Stomach (tissue), 9 donors: ENCODE results near the gene SLC4A2. TPM values are rescaled to one million over a fixed set of nuclear protein-coding genes. Genes with fewer than 3 reads are reported as not detected.

Experiments
- DNase-seq, 2 donors: peaks; one replicate each; pipeline versions ENCODE4 v3.0.0 to v3.0.0-alpha.2; 2013 to 2019
- H3K27ac ChIP-seq, 5 donors: fragments of 200-600 bp in 4 of 5; sonication (generic) in 4 of 5; one replicate each; pipeline ENCODE4 v1.5.1; 2013 to 2019; ENCODE audit warnings: mild to moderate bottlenecking in 1 of 5, moderate library complexity in 1 of 5
- H3K27me3 ChIP-seq, 3 donors: fragments of 200-600 bp; sonication (generic); one replicate each; pipeline ENCODE4 v1.5.1; 2017 to 2019; ENCODE audit warnings: mixed run types in 1 of 3
- H3K36me3 ChIP-seq, 4 donors: fragments of 200-600 bp; sonication (generic); 1 replicate in 3 of 4; 2 replicates in 1 of 4; pipeline ENCODE4 v1.5.1; 2016 to 2019
- H3K4me1 ChIP-seq, 4 donors: fragments of 200-600 bp; sonication (generic); one replicate each; pipeline ENCODE4 v1.5.1; 2016 to 2019
- H3K4me3 ChIP-seq, 4 donors: fragments of 200-600 bp; sonication (generic) in 3 of 4; one replicate each; pipeline ENCODE4 v1.5.1; 2016 to 2019; ENCODE audit warnings: mild to moderate bottlenecking in 1 of 4
- H3K9me3 ChIP-seq, 4 donors: fragments of 200-600 bp; sonication (generic); one replicate each; pipeline ENCODE4 v1.5.1; 2016 to 2019
- EP300 ChIP-seq: sonication (generic); formaldehyde crosslinking; IDR thresholded peaks from one replicate; pipeline ENCODE4 v1.6.1; 2017; ENCODE audit warnings: antibody characterized with exemption
- POLR2A ChIP-seq, 4 donors: fragments of 450-650 bp; IDR thresholded peaks; one replicate each; pipeline ENCODE4 v1.6.1; 2016; ENCODE audit warnings: antibody characterized with exemption in 4 of 4, control low read depth in 2 of 4, mild to moderate bottlenecking in 1 of 4, moderate library complexity in 1 of 4
- POLR2AphosphoS5 ChIP-seq, 3 donors: sonication (generic); formaldehyde crosslinking; IDR thresholded peaks; one replicate each; pipeline ENCODE4 v1.6.1; 2016; ENCODE audit warnings: antibody characterized with exemption in 3 of 3
- WGBS, 5 donors: extraction: QIAGEN DNeasy Blood & Tissue Kit in 3 of 5; methylation state at CpG; one replicate each; pipeline versions ENCODE4 v1.1.5 to v1.1.7; 2013 to 2018; 5-methylcytosine and 5-hydroxymethylcytosine counted together
- intact Hi-C: fragments of 100-400 bp; cut with DNase I; formaldehyde crosslinking; loops from one replicate; pipeline ENCODE4 v1.15.1; 2023; ENCODE audit warnings: low total_unique reads
- polyA plus RNA-seq, 3 donors: library from polyadenylated mRNA; stranded (reverse); fragments of 200-250 nt; gene quantifications; one replicate each; pipeline ENCODE4 v1.2.3, GENCODE V29; 2013
- total RNA-seq, 5 donors: library from RNA; depleted of rRNA; stranded (reverse); fragments of >200 nt; gene quantifications; one replicate each; pipeline versions ENCODE4 v1.1.0 to v1.2.3, GENCODE V29; 2014 to 2016
- TF ChIP-seq, protein P1 (sequence below), 7 experiments: fragments of 450-650 bp in 4 of 7; fragments of 200-600 bp in 3 of 7; sonication (generic) in 3 of 7; IDR thresholded peaks; one replicate each; pipeline ENCODE4 v1.5.1; 2016 to 2019; ENCODE audit warnings: antibody characterized with exemption in 7 of 7, control low read depth in 2 of 7, mild to moderate bottlenecking in 1 of 7
- donor health status: healthy with polysubstance abuse.
- donor health status: Bipolar disorder and iron deficiency.
- donor health status: healthy.

SLC4A2 gene
- total and polyA plus RNA-seq, 8 donors, result 65.9 to 296 (median 126) TPM

DNA sequence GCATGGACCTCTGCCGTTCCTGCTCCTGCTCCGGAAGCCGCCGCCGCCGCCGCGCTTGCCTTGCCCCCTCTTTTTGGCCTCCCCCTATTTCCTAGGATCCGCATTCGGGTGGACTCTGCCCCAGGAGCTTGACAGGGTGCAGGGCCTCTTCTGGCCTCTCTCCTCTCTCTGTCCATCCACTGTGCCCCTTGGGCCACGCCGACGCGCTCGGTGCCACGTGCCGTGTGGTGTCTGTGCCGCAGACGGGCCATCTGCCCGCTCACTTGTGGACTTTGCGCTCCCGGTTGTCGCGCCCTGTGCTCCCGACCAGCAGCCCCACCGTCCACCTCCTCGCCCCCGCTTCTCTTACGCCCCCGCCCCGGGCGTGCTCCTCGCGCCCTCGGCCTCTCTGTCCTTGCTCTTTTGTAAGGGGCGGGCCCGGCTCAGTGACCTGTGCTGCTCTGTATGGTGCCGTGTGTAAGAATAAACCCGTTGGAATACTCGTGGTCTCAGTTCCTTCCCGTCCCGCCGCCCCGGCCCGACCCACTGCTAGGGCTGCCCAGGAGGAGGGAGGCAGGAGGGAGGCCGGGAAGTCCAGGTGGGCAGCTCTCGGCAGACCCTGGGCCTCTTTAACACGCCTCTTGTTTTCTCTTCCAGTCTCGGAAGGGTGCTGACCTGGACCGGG, 63.9 kb downstream of the SLC4A2 start:
- no peak overlapping the region for H3K27ac ChIP-seq
- no peak for TF ChIP-seq POLR2A (IDR thresholded peaks at IDR 0.05)
- TF ChIP-seq, protein P1, sequence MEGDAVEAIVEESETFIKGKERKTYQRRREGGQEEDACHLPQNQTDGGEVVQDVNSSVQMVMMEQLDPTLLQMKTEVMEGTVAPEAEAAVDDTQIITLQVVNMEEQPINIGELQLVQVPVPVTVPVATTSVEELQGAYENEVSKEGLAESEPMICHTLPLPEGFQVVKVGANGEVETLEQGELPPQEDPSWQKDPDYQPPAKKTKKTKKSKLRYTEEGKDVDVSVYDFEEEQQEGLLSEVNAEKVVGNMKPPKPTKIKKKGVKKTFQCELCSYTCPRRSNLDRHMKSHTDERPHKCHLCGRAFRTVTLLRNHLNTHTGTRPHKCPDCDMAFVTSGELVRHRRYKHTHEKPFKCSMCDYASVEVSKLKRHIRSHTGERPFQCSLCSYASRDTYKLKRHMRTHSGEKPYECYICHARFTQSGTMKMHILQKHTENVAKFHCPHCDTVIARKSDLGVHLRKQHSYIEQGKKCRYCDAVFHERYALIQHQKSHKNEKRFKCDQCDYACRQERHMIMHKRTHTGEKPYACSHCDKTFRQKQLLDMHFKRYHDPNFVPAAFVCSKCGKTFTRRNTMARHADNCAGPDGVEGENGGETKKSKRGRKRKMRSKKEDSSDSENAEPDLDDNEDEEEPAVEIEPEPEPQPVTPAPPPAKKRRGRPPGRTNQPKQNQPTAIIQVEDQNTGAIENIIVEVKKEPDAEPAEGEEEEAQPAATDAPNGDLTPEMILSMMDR (IDR thresholded peaks at IDR 0.05), result no peak
- TF ChIP-seq POLR2AphosphoS5 (IDR thresholded peaks at IDR 0.05), result no peak
- no peak for TF ChIP-seq EP300
- intact Hi-C loops, result no loop called here
- no peak for DNase-seq
- H3K9me3 ChIP-seq, result no peaks in the 10 kb centered on the region
- peaks cover 47 to 90% (median 82%) of the 10 kb centered on the region in 4 donors for H3K36me3 ChIP-seq
- H3K4me3 ChIP-seq, result no peak overlapping the region
- WGBS, 5 donors, result 89 to 92% (median 91%) methylated on average over 43 to 50 of the region's 50 CpGs
- no peaks in the 10 kb centered on the region for H3K27me3 ChIP-seq
- H3K4me1 ChIP-seq, result peaks cover 14 to 32% (median 24%) of the 10 kb centered on the region in 4 donors

DNA sequence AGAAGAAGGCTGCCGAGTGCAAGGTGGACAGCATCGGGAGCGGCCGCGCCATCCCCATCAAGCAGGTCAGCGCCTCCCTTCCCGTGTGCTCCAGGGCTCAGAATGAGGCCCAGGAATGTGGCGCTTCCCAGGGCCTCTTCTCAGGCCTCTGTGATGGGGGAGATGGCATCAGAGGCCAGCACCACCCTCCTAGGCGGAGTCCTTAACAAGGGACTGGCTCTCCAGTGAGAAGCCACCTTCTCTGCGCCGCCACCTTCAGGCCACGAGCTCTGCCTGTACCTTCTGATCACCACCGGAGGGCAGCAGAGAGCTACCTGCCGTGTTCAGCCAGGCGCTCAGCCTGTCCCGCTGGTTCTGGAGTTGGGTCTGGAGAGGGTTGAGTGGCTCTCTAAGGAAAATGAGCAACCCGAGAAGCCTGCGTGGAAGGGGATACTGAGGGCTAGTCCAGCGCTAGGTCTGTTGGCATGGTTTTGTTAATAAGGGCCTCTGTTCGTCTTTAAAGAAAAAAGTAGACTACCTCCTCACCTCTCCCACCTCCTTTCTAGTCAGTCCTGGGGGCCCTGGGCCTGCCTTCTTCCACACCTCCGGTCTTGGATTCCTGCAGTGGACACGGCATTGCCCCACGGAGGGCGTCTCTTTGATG, 64.6 kb downstream of the SLC4A2 start:
- H3K4me3 ChIP-seq, result no peak overlapping the region
- H3K36me3 ChIP-seq, result peaks cover 47 to 90% (median 82%) of the 10 kb centered on the region in 4 donors
- no peaks in the 10 kb centered on the region for H3K9me3 ChIP-seq
- H3K4me1 ChIP-seq, result peaks cover 14 to 32% (median 24%) of the 10 kb centered on the region in 4 donors
- 33 to 51% (median 41%) methylated on average over 20 to 24 of the region's 24 CpGs for WGBS, 5 donors
- intact Hi-C loops, result no loop called here
- H3K27me3 ChIP-seq, result no peaks in the 10 kb centered on the region
- DNase-seq, result peak; percentile 90 to 95
- H3K27ac ChIP-seq, result no peak overlapping the region
- peak in 2 of 3 donors; percentile 41 to 73 for TF ChIP-seq POLR2AphosphoS5 (IDR thresholded peaks at IDR 0.05)
- TF ChIP-seq, protein P1 (IDR thresholded peaks at IDR 0.05), result peak in 5 of 7 experiments; percentile 93 to 98 (median 95)
- no peak for TF ChIP-seq POLR2A (IDR thresholded peaks at IDR 0.05)
- no peak for TF ChIP-seq EP300

DNA sequence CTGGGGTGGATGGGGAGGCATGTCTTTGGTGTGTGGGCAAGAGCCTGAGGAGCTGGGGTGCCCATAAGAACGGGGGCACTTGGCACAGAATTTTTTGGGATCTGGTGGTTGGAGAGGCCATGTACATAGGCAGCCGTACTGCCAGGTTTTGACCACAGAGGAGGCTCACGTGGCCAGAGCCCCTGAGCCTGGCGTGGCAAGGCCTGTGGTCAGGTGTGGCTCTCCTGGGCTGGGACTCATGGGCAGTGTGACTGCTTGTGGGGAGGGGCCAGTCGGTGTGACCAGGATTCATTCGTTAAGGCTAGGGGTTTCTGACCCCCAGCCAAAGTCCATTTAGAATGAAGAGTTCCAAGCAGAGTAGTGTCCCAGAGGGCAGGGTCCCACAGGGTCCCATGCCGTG, 65.1 kb downstream of the SLC4A2 start:
- intact Hi-C loops, result no loop called here
- H3K4me3 ChIP-seq, result no peak overlapping the region
- peaks cover 47 to 90% (median 82%) of the 10 kb centered on the region in 4 donors for H3K36me3 ChIP-seq
- DNase-seq, result no peak
- H3K9me3 ChIP-seq, result no peaks in the 10 kb centered on the region
- TF ChIP-seq POLR2A (IDR thresholded peaks at IDR 0.05) (no peak), EP300 (no peak), POLR2AphosphoS5 (IDR thresholded peaks at IDR 0.05) (no peak)
- TF ChIP-seq, protein P1 (IDR thresholded peaks at IDR 0.05), result no peak
- 86 to 89% (median 87%) methylated on average over 1 to 7 of the region's 7 CpGs for WGBS, 5 donors
- no peaks in the 10 kb centered on the region for H3K27me3 ChIP-seq
- peaks cover 14 to 32% (median 24%) of the 10 kb centered on the region in 4 donors for H3K4me1 ChIP-seq
- H3K27ac ChIP-seq, result no peak overlapping the region

DNA sequence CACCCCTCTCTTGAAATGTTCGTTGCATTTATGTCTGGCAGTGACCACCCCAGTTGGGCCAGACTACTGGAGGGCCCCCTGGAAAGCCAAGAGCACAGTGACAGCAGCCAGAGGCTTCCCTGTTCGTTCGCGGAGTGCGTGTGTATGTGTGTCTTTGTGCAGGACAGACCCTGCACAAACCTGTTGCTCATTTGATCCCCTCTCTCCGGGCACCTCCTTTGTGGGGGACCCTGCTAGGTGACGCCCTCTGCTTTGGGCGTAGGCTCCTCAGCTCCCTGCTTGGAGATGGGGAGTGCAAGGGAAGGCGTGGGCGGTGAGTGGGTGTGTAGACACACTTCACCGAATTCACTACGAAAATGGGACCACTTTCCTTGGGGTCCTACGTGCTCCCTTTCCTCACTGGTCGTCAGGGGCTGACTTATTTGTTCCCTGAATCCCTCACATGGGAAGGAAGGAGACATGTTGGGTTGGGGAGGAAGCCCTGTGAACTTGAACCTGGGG, 65.6 kb downstream of the SLC4A2 start:
- DNase-seq, result no peak
- H3K4me1 ChIP-seq, result peaks cover 14 to 32% (median 24%) of the 10 kb centered on the region in 4 donors
- no peaks in the 10 kb centered on the region for H3K9me3 ChIP-seq
- no peak overlapping the region for H3K27ac ChIP-seq
- no peaks in the 10 kb centered on the region for H3K27me3 ChIP-seq
- H3K36me3 ChIP-seq, result peaks cover 47 to 90% (median 82%) of the 10 kb centered on the region in 4 donors
- intact Hi-C loops, result loop anchor here (5.0 kb wide), 1 partner anchor 42 kb away; the partner anchor contains the start of gene GBX1
- WGBS, 5 donors, result 86 to 91% (median 90%) methylated on average over 13 to 14 of the region's 14 CpGs
- no peak for TF ChIP-seq POLR2AphosphoS5 (IDR thresholded peaks at IDR 0.05)
- TF ChIP-seq POLR2A (IDR thresholded peaks at IDR 0.05), result no peak
- no peak for TF ChIP-seq EP300
- TF ChIP-seq, protein P1 (IDR thresholded peaks at IDR 0.05), result no peak
- peak overlapping the region in 3 of 4 donors; percentile 40 to 48 (median 42) for H3K4me3 ChIP-seq
